Uterus (tissue), 2 donors: ENCODE data around the gene NDUFS6.

ENCODE experiments used
- POLR2A ChIP-seq, 2 donors: fragments of 450-650 bp; IDR thresholded peaks; one replicate each; pipeline ENCODE4 v1.6.1; 2016; ENCODE audit warnings: antibody characterized with exemption in 2 of 2, mild to moderate bottlenecking in 1 of 2, moderate library complexity in 1 of 2
- TF ChIP-seq, protein P1 (sequence below), 4 experiments: fragments of 200-600 bp in 2 of 4; fragments of 450-650 bp in 2 of 4; sonication (generic) in 2 of 4; IDR thresholded peaks; one replicate each; pipeline ENCODE4 v1.5.1; 2016 to 2019; ENCODE audit warnings: antibody characterized with exemption in 4 of 4, mild to moderate bottlenecking in 2 of 4, moderate library complexity in 1 of 4

- TF ChIP-seq, protein P1, sequence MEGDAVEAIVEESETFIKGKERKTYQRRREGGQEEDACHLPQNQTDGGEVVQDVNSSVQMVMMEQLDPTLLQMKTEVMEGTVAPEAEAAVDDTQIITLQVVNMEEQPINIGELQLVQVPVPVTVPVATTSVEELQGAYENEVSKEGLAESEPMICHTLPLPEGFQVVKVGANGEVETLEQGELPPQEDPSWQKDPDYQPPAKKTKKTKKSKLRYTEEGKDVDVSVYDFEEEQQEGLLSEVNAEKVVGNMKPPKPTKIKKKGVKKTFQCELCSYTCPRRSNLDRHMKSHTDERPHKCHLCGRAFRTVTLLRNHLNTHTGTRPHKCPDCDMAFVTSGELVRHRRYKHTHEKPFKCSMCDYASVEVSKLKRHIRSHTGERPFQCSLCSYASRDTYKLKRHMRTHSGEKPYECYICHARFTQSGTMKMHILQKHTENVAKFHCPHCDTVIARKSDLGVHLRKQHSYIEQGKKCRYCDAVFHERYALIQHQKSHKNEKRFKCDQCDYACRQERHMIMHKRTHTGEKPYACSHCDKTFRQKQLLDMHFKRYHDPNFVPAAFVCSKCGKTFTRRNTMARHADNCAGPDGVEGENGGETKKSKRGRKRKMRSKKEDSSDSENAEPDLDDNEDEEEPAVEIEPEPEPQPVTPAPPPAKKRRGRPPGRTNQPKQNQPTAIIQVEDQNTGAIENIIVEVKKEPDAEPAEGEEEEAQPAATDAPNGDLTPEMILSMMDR (IDR thresholded peaks at IDR 0.05): no peak
- no peak for TF ChIP-seq POLR2A (IDR thresholded peaks at IDR 0.05)
Measured at GRCh38 chr5:1762121-1762882, 38.9 kb upstream of the NDUFS6 start.
